K562 (cell line): Measurements from ENCODE around the gene HTR2A. TPM values are rescaled to one million over a fixed set of nuclear protein-coding genes. Genes with fewer than 3 reads are reported as not detected.

Experiments used
- ATAC-seq: fragments of 200-7000 bp; cut with Tn5 transposase; 3 replicates; pipeline ENCODE4 v1.9.1; 2020; ENCODE audit warnings: moderate library complexity
- BruUV-seq: library from RNA; stranded (reverse); fragments of 400-500 nt; replicated peaks from 2 replicates; lab custom pipeline; 2021; lab: Mats Ljungman, UMichigan
- CTCF ChIA-PET: fragments of 300-600 bp; formaldehyde crosslinking; extraction: SDS; loops from one replicate; lab custom pipeline; 2021; ENCODE audit warnings: low intra/inter-chr PET ratio; lab: Yijun Ruan, JAX
- POLR2A ChIA-PET: fragments of 300-600, 350-650 bp; sonication (Branson Sonifier 250); formaldehyde crosslinking; extraction: SDS; loops from one replicate; lab custom pipeline; 2021; ENCODE audit warnings: antibody characterized with exemption, inconsistent platforms; lab: Yijun Ruan, JAX
- DNase-seq, 4 experiments: peaks; one replicate each; pipeline versions ENCODE4 v3.0.0 to v3.0.0-alpha.2; 2011 to 2018; ENCODE audit warnings: low spot score in 3 of 4, mixed read lengths in 3 of 4; ENCODE audit errors: extremely low read depth in 1 of 4
- FAIRE-seq: peaks from 2 replicates; lab custom pipeline; 2011; peaks lifted over from hg19 to GRCh38; lab: Jason Lieb, UNC
- H2AFZ ChIP-seq: 2 replicates; pipeline ENCODE4 v1.6.0; 2011; ENCODE audit warnings: low read depth, low read length, control low read depth, inconsistent platforms
- H3K27ac ChIP-seq: fragments of 200-600 bp; 3 replicates; pipeline ENCODE4 v1.8.0; 2011; ENCODE audit warnings: low read depth, mild to moderate bottlenecking, control low read depth, inconsistent platforms, low read length, moderate library complexity, mixed read lengths; ENCODE audit errors: extremely low read depth
- H3K27me3 ChIP-seq, 2 experiments: fragments of 300-600 bp in 1 of 2; 2 replicates in 1 of 2; 3 replicates in 1 of 2; pipeline versions ENCODE4 v1.6.0 to v1.8.0; 2011; ENCODE audit warnings: inconsistent platforms in 2 of 2, low read length in 2 of 2, mild to moderate bottlenecking in 1 of 2, mixed read lengths in 1 of 2, moderate library complexity in 1 of 2; ENCODE audit not compliant: control insufficient read depth in 2 of 2, insufficient read depth in 2 of 2
- H3K36me3 ChIP-seq: fragments of 300-600 bp; 3 replicates; pipeline ENCODE4 v1.8.0; 2011; ENCODE audit warnings: mild to moderate bottlenecking, low read length, inconsistent platforms; ENCODE audit not compliant: control insufficient read depth, insufficient read depth
- H3K4me1 ChIP-seq, 2 experiments: fragments of 200-600 bp in 1 of 2; replicated peaks in 1 of 2; 2 replicates in 1 of 2; 3 replicates in 1 of 2; pipeline versions ENCODE4 v1.5.1 to v1.8.0; 2011; ENCODE audit warnings: inconsistent platforms in 2 of 2, low read length in 2 of 2, mild to moderate bottlenecking in 1 of 2, mixed read lengths in 1 of 2, moderate library complexity in 1 of 2; ENCODE audit not compliant: control insufficient read depth in 2 of 2, insufficient read depth in 2 of 2
- H3K4me2 ChIP-seq: 2 replicates; pipeline ENCODE4 v1.6.1; 2011; ENCODE audit warnings: low read length, control low read depth, inconsistent platforms, mixed read lengths; ENCODE audit not compliant: insufficient read depth
- H3K4me3 ChIP-seq: fragments of 200-600 bp; sonication (generic), shearing (Covaris generic); 2 replicates; pipeline ENCODE4 v1.5.1; 2016; ENCODE audit warnings: control low read depth, inconsistent platforms
- H3K79me2 ChIP-seq: fragments of 200-600 bp; 3 replicates; pipeline ENCODE4 v1.8.0; 2011; ENCODE audit warnings: low read length, inconsistent platforms; ENCODE audit not compliant: control insufficient read depth, insufficient read depth
- H3K9ac ChIP-seq, 2 experiments: 2 replicates each; pipeline versions ENCODE4 v1.6.0 to v1.6.1; 2011; ENCODE audit warnings: low read depth in 2 of 2, low read length in 2 of 2, control low read depth in 1 of 2, inconsistent platforms in 1 of 2, mild to moderate bottlenecking in 1 of 2, mixed read lengths in 1 of 2; ENCODE audit not compliant: insufficient read depth in 1 of 2
- H3K9me1 ChIP-seq: one replicate; pipeline ENCODE4 v1.6.0; 2011; ENCODE audit warnings: inconsistent platforms, mild to moderate bottlenecking, low read length, moderate library complexity; ENCODE audit not compliant: control insufficient read depth, insufficient read depth
- H3K9me3 ChIP-seq: replicated peaks from 2 replicates; pipeline ENCODE4 v1.5.1; 2011; ENCODE audit warnings: low read depth, low read length, inconsistent platforms; ENCODE audit not compliant: control insufficient read depth, insufficient read depth
- H4K20me1 ChIP-seq: replicated peaks from 2 replicates; pipeline ENCODE4 v1.6.1; 2011; ENCODE audit warnings: low read length, inconsistent platforms, mixed read lengths; ENCODE audit not compliant: control insufficient read depth, insufficient read depth
- BRF1 ChIP-seq: IDR thresholded peaks from 3 replicates; pipeline ENCODE4 v1.6.1; 2011; ENCODE audit warnings: borderline replicate concordance, mild to moderate bottlenecking; ENCODE audit not compliant: insufficient read length; ENCODE audit errors: extremely low read depth
- GABPB1 ChIP-seq: sonication (generic); formaldehyde crosslinking; IDR thresholded peaks from 2 replicates; pipeline ENCODE4 v1.8.0; 2022; ENCODE audit warnings: mild to moderate bottlenecking, missing genetic modification reagents
- HLTF ChIP-seq: fragments of 450-650 bp; IDR thresholded peaks from 2 replicates; pipeline ENCODE4 v1.6.1; 2016
- HMG20A ChIP-seq: fragments of 450-650 bp; formaldehyde crosslinking; conservative IDR thresholded peaks from 2 replicates; pipeline ENCODE4 v1.4.0; 2020; ENCODE audit warnings: mild to moderate bottlenecking, mixed read lengths
- KLF10 ChIP-seq: fragments of 250-450 bp; sonication (Bioruptor Pico); IDR thresholded peaks from 2 replicates; pipeline ENCODE4 v1.6.1; 2021; ENCODE audit warnings: matching md5 sums
- MED1 ChIP-seq: sonication (generic); formaldehyde crosslinking; IDR thresholded peaks from 2 replicates; pipeline ENCODE4 v1.8.1; 2023; ENCODE audit warnings: missing genetic modification reagents, borderline replicate concordance
- RBFOX2 ChIP-seq: fragments of 200-400 bp; formaldehyde crosslinking; IDR thresholded peaks from 2 replicates; pipeline ENCODE4 v1.6.1; 2017; ENCODE audit warnings: low read depth, mild to moderate bottlenecking, low read length, moderate library complexity
- SETDB1 ChIP-seq: IDR thresholded peaks from one replicate; pipeline ENCODE4 v1.6.1; 2012; ENCODE audit warnings: low read length, control low read depth, inconsistent platforms
- SMAD1 ChIP-seq: fragments of 150-350 bp; IDR thresholded peaks from 2 replicates; pipeline ENCODE4 v1.6.1; 2014; ENCODE audit warnings: low read length, low read depth; ENCODE audit not compliant: partially characterized antibody
- SMARCB1 ChIP-seq: IDR thresholded peaks from 2 replicates; pipeline ENCODE4 v1.6.1; 2011; ENCODE audit warnings: improper control_type of control experiment, low read depth; ENCODE audit not compliant: insufficient read length
- TCFL5 ChIP-seq: fragments of 250-450 bp; sonication (Bioruptor Pico); conservative IDR thresholded peaks from 2 replicates; pipeline ENCODE4 v1.6.1; 2021; ENCODE audit warnings: mild to moderate bottlenecking, moderate library complexity, matching md5 sums
- ZNF324 ChIP-seq: fragments of 250-450 bp; sonication (Bioruptor Pico); IDR thresholded peaks from 2 replicates; pipeline ENCODE4 v1.4.0; 2020; ENCODE audit warnings: mild to moderate bottlenecking
- ZNF79 ChIP-seq: fragments of 250-450 bp; sonication (Bioruptor Pico); IDR thresholded peaks from 2 replicates; pipeline ENCODE4 v1.4.0; 2020; ENCODE audit warnings: low read depth, mild to moderate bottlenecking, moderate library complexity
- WGBS: fragments of 100-300 bp; shearing (Covaris generic); methylation state at CpG from one replicate; pipeline ENCODE4 v1.1.6; 2016; ENCODE audit warnings: low coverage, mixed read lengths; ENCODE audit not compliant: insufficient coverage; ENCODE audit errors: missing lambda C conversion rate; 5-methylcytosine and 5-hydroxymethylcytosine counted together
- in situ Hi-C: fragments of 300-500 bp; cut with MboI; formaldehyde crosslinking; loops from 4 replicates; pipeline ENCODE4 v1.15.0; 2018; ENCODE audit warnings: inconsistent platforms, mixed read lengths
- intact Hi-C: fragments of 100-400 bp; cut with micrococcal nuclease; formaldehyde crosslinking; loops from 2 replicates; pipeline ENCODE4 v1.14.2; 2022
- polyA plus RNA-seq, 8 experiments: library from polyadenylated mRNA; depleted of rRNA in 4 of 8; stranded (reverse) in 5 of 8; unstranded in 3 of 8; fragments of >200 nt; fragmentation: Nextera tagmentation in 2 of 8; fragmentation: Illumina TruSeq in 1 of 8; extraction: Ambion mirVana in 2 of 8; extraction: Trizol in 1 of 8; gene quantifications; 2 replicates each; pipeline versions ENCODE4 v1.2.1 to v1.2.3, GENCODE V29; 2011 to 2014; ENCODE audit warnings: inconsistent platforms in 1 of 8, missing spikeins in 1 of 8
- total RNA-seq, 7 experiments: library from RNA; depleted of rRNA in 6 of 7; stranded (reverse); fragments of >200 nt in 6 of 7; fragmentation: Illumina TruSeq in 2 of 7; extraction: Trizol in 2 of 7; gene quantifications; 2 replicates each; pipeline versions ENCODE4 v1.2.1 to v1.2.3, GENCODE V29; 2011 to 2021; ENCODE audit warnings: low replicate concordance in 1 of 7
- TF ChIP-seq, protein P1 (sequence below): fragments of 250-450 bp; sonication (Bioruptor Pico); IDR thresholded peaks from 2 replicates; pipeline ENCODE4 v1.9.0; 2021; ENCODE audit warnings: mild to moderate bottlenecking
- TF ChIP-seq, protein P2 (sequence below): fragments of 250-450 bp; sonication (Bioruptor Pico); IDR thresholded peaks from 2 replicates; pipeline ENCODE4 v1.4.0; 2020
- TF ChIP-seq, protein P3 (sequence below): sonication (generic); formaldehyde crosslinking; IDR thresholded peaks from 2 replicates; pipeline ENCODE4 v1.8.0; 2022; ENCODE audit warnings: missing genetic modification reagents, mild to moderate bottlenecking, moderate library complexity, borderline replicate concordance

HTR2A gene
- total and polyA plus RNA-seq, 9 of the 15 experiments (the other 6 are each of a cell fraction or from before 2014, with no cell fraction given) = not detected

DNA sequence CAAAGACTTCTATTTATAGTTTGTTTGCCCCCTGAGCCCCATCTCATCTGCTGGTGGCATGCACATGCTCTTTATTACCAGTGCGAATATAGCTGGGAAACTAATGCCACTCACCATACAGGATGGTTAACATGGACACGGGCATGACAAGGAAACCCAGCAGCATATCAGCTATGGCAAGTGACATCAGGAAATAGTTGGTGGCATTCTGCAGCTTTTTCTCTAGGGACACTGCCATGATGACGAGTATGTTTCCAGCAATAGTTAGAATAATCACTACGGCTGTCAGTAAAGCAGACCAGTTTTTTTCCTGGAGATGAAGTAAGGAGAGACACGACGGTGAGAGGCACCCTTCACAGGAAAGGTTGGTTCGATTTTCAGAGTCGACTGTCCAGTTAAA is 1.5 kb downstream of the HTR2A start:
- H2AFZ ChIP-seq = no peak overlapping the region
- under 1% methylated on average over 8 of the region's 8 CpGs for WGBS
- H3K9ac ChIP-seq = no peak overlapping the region
- intact Hi-C loops = loop anchor here (10.0 kb wide), 1 partner anchor 879 kb away; no protein-coding TSS in a partner anchor
- ChIA-PET POLR2A (no interaction called here), CTCF (no interaction called here)
- H3K27me3 ChIP-seq = peaks cover 3 to 5% of the 10 kb centered on the region in 2 experiments; a peak in 3 of 5 replicates
- H4K20me1 ChIP-seq = no peaks in the 10 kb centered on the region; the same call in 1 of the 2 replicates
- in situ Hi-C loops = no loop called here
- TF ChIP-seq, protein P1, sequence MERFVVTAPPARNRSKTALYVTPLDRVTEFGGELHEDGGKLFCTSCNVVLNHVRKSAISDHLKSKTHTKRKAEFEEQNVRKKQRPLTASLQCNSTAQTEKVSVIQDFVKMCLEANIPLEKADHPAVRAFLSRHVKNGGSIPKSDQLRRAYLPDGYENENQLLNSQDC (CRISPR knock-in tag) = no peak
- TF ChIP-seq SETDB1 (no peak), BRF1 (no peak), KLF10 (CRISPR knock-in tag) (no peak), SMAD1 (no peak), RBFOX2 (no peak), HLTF (no peak), HMG20A (CRISPR knock-in tag) (no peak), TCFL5 (CRISPR knock-in tag) (no peak), GABPB1 (no peak), MED1 (CRISPR knock-in tag) (no peak), ZNF324 (no peak), ZNF79 (CRISPR knock-in tag) (no peak), SMARCB1 (no peak)
- TF ChIP-seq, protein P2, sequence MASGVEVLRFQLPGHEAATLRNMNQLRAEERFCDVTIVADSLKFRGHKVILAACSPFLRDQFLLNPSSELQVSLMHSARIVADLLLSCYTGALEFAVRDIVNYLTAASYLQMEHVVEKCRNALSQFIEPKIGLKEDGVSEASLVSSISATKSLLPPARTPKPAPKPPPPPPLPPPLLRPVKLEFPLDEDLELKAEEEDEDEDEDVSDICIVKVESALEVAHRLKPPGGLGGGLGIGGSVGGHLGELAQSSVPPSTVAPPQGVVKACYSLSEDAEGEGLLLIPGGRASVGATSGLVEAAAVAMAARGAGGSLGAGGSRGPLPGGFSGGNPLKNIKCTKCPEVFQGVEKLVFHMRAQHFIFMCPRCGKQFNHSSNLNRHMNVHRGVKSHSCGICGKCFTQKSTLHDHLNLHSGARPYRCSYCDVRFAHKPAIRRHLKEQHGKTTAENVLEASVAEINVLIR = no peak
- TF ChIP-seq, protein P3, sequence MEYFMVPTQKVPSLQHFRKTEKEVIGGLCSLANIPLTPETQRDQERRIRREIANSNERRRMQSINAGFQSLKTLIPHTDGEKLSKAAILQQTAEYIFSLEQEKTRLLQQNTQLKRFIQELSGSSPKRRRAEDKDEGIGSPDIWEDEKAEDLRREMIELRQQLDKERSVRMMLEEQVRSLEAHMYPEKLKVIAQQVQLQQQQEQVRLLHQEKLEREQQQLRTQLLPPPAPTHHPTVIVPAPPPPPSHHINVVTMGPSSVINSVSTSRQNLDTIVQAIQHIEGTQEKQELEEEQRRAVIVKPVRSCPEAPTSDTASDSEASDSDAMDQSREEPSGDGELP (CRISPR knock-in tag) = no peak
- H3K27ac ChIP-seq = no peak overlapping the region
- no peaks in the 10 kb centered on the region for H3K9me3 ChIP-seq
- H3K4me1 ChIP-seq = peaks cover 0 to 6% of the 10 kb centered on the region in 2 experiments; a peak in 2 of 5 replicates
- DNase-seq (no peak), ATAC-seq (no peak), FAIRE-seq (no peak)
- H3K36me3 ChIP-seq = no peaks in the 10 kb centered on the region
- H3K4me3 ChIP-seq = no peak overlapping the region
- H3K4me2 ChIP-seq = no peak overlapping the region
- H3K79me2 ChIP-seq = no peaks in the 10 kb centered on the region
- no peaks in the 10 kb centered on the region for H3K9me1 ChIP-seq
- BruUV-seq = no TSS peak
